ENCODE measurements around the gene TMPRSS3.

TMPRSS3 gene

DNA sequence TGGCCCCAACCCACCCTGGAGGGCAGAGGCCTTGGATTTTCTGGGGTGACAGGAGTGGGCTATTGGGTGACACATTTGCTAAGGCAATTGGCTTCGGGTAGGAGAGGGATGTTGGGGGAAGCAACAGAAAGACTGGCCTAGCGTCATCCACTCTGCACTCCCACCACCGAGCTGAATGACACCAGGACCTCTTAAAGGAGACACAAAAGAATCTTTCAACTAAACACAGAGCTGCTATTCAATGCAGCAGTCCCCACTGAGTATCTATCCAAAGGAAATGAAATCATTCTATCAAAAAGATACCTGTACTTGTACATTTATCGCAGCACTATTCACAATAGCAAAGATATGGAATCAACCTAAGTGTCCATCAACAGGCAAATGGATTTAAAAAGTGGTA is 51.2 kb downstream of the TMPRSS3 start:
- H3K27me3 ChIP-seq = no peaks in the 10 kb centered on the region
- TF ChIP-seq, protein P1, sequence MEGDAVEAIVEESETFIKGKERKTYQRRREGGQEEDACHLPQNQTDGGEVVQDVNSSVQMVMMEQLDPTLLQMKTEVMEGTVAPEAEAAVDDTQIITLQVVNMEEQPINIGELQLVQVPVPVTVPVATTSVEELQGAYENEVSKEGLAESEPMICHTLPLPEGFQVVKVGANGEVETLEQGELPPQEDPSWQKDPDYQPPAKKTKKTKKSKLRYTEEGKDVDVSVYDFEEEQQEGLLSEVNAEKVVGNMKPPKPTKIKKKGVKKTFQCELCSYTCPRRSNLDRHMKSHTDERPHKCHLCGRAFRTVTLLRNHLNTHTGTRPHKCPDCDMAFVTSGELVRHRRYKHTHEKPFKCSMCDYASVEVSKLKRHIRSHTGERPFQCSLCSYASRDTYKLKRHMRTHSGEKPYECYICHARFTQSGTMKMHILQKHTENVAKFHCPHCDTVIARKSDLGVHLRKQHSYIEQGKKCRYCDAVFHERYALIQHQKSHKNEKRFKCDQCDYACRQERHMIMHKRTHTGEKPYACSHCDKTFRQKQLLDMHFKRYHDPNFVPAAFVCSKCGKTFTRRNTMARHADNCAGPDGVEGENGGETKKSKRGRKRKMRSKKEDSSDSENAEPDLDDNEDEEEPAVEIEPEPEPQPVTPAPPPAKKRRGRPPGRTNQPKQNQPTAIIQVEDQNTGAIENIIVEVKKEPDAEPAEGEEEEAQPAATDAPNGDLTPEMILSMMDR (IDR thresholded peaks at IDR 0.05) = no peak
- no peak overlapping the region for H3K27ac ChIP-seq
- H3K9me3 ChIP-seq = no peaks in the 10 kb centered on the region
- no peaks in the 10 kb centered on the region for H3K4me1 ChIP-seq (ENCODE audit: control insufficient read depth in 1 of 2, insufficient read depth in 1 of 2, low read depth in 1 of 2, low read length in 1 of 2)
- H3K4me3 ChIP-seq (ENCODE audit: low read depth in 1 of 2, low read length in 1 of 2) = no peak overlapping the region
- no peaks in the 10 kb centered on the region for H3K36me3 ChIP-seq

DNA sequence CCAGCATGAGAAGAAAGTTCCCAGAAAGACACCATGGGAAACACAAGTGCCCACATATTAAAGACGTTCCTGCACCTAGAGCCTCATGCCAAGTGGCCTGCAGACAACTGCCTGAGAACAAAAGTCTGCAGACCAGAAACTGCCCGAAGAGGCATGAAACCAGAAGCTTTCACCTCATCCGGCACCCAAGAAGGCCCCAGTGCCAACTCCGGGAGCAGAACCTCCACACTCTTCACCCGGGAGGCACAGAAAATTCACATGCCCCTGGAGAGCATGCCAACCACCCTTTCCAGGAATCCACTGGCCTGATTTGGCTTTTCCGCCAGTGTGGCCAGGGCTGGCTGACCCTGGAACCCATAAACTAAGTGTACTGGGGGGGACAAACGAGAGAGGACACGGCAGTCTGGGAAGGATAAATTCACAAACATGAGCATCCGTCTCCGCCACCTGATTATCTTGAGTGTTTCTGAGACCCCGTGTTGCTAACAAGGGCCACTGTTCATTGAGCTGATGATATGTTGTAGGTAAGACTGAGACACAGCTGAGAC is 51.8 kb downstream of the TMPRSS3 start:
- no peaks in the 10 kb centered on the region for H3K27me3 ChIP-seq
- H3K27ac ChIP-seq = no peak overlapping the region
- H3K4me1 ChIP-seq (ENCODE audit: control insufficient read depth in 1 of 2, insufficient read depth in 1 of 2, low read depth in 1 of 2, low read length in 1 of 2) = no peaks in the 10 kb centered on the region
- no peaks in the 10 kb centered on the region for H3K9me3 ChIP-seq
- TF ChIP-seq, protein P1 (IDR thresholded peaks at IDR 0.05) = no peak
- no peak overlapping the region for H3K4me3 ChIP-seq (ENCODE audit: low read depth in 1 of 2, low read length in 1 of 2)
- H3K36me3 ChIP-seq = no peaks in the 10 kb centered on the region

DNA sequence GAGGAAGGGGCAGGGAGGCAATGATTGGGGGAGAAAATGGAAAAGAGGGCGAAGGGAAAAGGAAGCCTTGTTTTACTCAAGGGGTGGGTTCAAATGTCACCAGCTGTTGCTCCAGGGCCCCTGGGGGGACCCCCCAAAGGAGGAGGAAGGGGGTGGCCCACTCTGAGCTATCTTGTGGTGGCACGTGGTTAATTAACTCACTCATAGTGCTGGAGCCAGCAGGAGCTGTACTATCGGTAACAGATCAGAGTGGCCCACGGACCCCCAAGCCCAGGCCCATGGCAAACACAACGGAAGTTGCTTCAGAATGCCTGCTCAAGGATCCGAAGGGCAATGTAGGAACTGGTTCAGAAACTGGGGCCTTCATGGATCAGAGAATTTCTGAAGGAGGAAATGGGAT is 52.3 kb downstream of the TMPRSS3 start:
- Histone ChIP-seq H3K4me1 (ENCODE audit: control insufficient read depth in 1 of 2, insufficient read depth in 1 of 2, low read depth in 1 of 2, low read length in 1 of 2) (peaks cover 2 to 3% of the 10 kb centered on the region in 2 experiments), H3K27ac (no peak overlapping the region), H3K36me3 (no peaks in the 10 kb centered on the region), H3K27me3 (no peaks in the 10 kb centered on the region), H3K4me3 (ENCODE audit: low read depth in 1 of 2, low read length in 1 of 2) (no peak overlapping the region), H3K9me3 (no peaks in the 10 kb centered on the region)
- TF ChIP-seq, protein P1 (IDR thresholded peaks at IDR 0.05) = no peak

DNA sequence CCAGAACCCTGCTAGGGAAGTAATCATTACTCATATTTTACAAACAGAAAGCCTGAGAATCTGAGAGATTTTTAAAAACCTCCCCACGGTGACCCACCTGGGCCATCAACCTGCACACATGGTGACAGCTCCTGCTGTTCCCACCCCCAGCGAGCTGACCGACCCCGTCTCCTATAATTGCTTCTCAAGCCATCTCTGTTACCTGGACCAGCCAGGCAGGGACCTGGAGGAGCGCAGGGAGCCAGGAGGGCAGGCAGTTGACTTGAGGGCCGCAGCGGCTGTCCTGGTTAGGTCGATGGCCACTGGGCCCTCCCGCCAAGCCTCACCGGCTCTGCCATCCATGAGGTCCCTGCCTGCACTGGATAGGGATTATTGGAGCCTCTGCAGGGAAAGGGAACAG is 52.8 kb downstream of the TMPRSS3 start:
- Histone ChIP-seq H3K36me3 (no peaks in the 10 kb centered on the region), H3K27me3 (no peaks in the 10 kb centered on the region), H3K4me1 (ENCODE audit: control insufficient read depth in 1 of 2, insufficient read depth in 1 of 2, low read depth in 1 of 2, low read length in 1 of 2) (peaks cover 6 to 7% of the 10 kb centered on the region in 2 experiments), H3K4me3 (ENCODE audit: low read depth in 1 of 2, low read length in 1 of 2) (no peak overlapping the region), H3K27ac (no peak overlapping the region), H3K9me3 (no peaks in the 10 kb centered on the region)
- TF ChIP-seq, protein P1 (IDR thresholded peaks at IDR 0.05) = no peak

DNA sequence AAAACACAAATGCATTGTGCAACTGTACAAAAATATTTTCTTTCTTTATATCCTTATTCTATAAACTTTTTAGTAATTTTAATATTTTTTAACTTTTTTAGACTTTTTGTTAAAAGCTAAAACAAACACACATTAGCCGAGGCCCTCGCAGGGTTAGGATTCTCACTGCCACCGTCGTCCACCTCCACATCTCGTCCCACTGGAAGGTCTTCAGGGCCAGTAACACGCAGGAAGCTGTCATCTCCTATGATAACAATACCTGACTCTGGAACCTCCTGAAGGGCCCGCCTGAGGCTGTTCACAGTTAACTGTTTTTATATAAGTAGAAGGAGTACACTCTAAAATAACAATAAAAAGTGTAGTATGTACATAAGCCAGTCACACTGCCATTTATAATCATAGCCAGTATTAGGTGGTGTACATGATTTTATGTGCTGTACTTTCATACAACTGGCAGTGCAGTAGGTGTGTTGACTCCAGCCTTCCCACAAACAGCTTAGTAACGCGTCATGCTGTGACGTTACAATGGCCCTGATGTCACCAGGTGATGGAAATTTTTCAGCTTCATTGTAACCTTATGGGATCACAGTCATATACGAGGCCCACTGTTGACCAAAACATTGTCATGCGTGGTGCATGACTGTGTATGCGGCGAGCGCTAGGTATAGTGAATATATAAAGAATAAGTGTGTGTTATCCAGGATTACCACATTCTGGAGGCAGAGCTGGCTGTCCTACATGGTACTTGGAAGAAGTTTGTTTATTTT is 53.9 kb downstream of the TMPRSS3 start:
- H3K27ac ChIP-seq = no peak overlapping the region

More for the DNA sequence above, 53.9 kb downstream of the TMPRSS3 start:
- Histone ChIP-seq H3K4me1 (ENCODE audit: control insufficient read depth in 1 of 2, insufficient read depth in 1 of 2, low read depth in 1 of 2, low read length in 1 of 2) (peaks cover 13 to 16% of the 10 kb centered on the region in 2 experiments), H3K27me3 (no peaks in the 10 kb centered on the region), H3K4me3 (ENCODE audit: low read depth in 1 of 2, low read length in 1 of 2) (no peak overlapping the region), H3K9me3 (no peaks in the 10 kb centered on the region), H3K36me3 (no peaks in the 10 kb centered on the region)
- TF ChIP-seq, protein P1 (IDR thresholded peaks at IDR 0.05) = no peak
